DMS153 (cell line): ENCODE results near the gene ARCN1.
"Not testable (repeated sequence)": the region's sequence is repeated elsewhere in the genome, so short reads cannot be mapped to it uniquely, and the experiment has no call there.

Experiments used
- DNase-seq: peaks from one replicate; lab custom pipeline; 2025; lab: John Stamatoyannopoulos, UW

Gene ARCN1

GRCh38 chr11:118544647-118545010, 27.6 kb upstream of the ARCN1 start:
- DNase-seq: no peak

GRCh38 chr11:118545533-118545932, 26.7 kb upstream of the ARCN1 start:
- no peak for DNase-seq

DNA sequence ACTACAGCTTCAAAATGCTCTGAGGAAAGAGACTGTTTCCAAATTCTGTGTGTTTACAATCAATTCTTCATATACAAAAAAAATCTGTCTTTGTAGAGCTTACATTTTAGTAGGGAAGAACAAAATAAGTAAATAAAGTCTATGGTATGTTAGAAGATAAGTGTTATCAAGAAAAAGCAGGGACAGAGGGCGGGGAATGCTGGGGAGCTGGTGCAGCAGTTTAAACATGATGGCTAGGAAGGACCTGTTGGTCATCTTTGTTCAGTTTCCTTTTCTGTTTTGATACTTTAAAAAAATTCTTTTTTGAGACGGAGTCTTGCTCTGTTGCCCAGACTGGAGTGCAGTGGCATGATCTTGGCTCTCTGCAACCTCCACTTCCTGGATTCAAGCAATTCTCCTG, 25.1 kb upstream of the ARCN1 start:
- DNase-seq: no peak

GRCh38 chr11:118552341-118552740, 19.9 kb upstream of the ARCN1 start:
- DNase-seq: no peak

DNA sequence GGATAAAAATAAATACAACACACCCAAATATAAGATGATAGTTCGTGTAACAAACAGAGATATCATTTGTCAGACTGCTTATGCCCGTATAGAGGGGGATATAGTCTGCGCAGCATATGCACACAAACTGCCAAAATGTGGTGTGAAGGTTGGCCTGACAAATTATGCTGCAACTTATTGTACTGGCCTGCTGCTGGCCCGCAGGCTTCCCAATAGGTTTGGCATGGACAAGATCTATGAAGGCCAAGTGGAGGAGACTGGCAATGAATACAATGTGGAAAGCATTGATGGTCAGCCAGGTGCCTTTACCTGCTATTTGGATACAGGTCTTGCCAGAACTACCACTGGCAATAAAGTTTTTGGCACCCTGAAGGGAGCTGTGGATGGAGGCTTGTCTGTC, 11.4 kb upstream of the ARCN1 start:
- DNase-seq: no peak

- DNase-seq: no peak
These were observed 7.2 kb upstream of the ARCN1 start for GRCh38 chr11:118565051-118565450.

- DNase-seq: no peak
These were observed 2.5 kb upstream of the ARCN1 start for GRCh38 chr11:118569670-118570069.

- no peak for DNase-seq
These were observed 1.4 kb upstream of the ARCN1 start for GRCh38 chr11:118570787-118571186.

GRCh38 chr11:118571701-118572060, 528 bp upstream of the ARCN1 start:
- not testable (repeated sequence) for DNase-seq

GRCh38 chr11:118572981-118573550, 857 bp downstream of the ARCN1 start:
- DNase-seq: no peak

DNA sequence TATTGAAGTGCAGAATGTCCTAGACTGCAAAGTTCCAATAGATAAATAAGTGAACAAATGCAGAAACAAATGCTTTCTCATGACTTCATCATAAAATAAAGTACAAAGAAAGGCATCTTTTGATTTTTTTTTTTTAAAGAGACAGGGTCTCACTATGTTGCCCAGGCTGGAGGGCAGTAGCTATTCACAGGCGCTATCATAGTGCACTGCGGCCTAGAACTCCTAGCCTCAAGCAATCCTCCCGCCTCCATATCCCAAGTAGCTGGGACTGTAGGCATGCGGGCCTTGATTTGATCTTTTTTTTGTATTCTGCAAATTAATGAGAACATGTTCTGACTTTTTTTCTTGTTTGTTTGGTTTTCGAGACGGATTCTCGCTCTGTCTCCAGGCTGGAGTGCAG, 2.4 kb downstream of the ARCN1 start:
- no peak for DNase-seq

GRCh38 chr11:118577995-118578394, 5.8 kb downstream of the ARCN1 start:
- not testable (repeated sequence) for DNase-seq

GRCh38 chr11:118581057-118581456, 8.8 kb downstream of the ARCN1 start:
- DNase-seq: no peak

- DNase-seq: no peak
These were observed 15.7 kb downstream of the ARCN1 start for GRCh38 chr11:118587952-118588351.

- no peak for DNase-seq
These were observed 20.6 kb downstream of the ARCN1 start for GRCh38 chr11:118592616-118593367.

DNA sequence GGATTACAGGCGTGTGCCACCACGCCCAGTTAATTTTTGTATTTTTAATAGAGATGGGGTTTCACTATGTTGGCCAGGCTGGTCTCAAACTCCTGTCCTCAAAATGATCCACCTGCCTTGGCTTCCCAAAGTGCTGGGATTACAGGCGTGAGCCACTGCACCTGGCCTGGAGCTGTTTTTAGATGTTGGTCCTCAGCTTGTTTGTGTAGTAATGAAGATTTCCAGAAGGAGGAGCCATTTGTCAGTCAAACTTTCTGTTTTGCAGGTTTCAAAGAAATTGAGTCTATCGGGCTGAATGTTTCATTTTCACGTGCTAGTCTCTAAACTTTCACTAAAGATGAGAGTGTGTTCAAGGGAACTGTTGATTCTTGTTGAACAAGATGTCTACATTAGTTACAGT, 22.8 kb downstream of the ARCN1 start:
- not testable (repeated sequence) for DNase-seq

GRCh38 chr11:118596224-118597146, 24.3 kb downstream of the ARCN1 start:
- DNase-seq: no peak

DNA sequence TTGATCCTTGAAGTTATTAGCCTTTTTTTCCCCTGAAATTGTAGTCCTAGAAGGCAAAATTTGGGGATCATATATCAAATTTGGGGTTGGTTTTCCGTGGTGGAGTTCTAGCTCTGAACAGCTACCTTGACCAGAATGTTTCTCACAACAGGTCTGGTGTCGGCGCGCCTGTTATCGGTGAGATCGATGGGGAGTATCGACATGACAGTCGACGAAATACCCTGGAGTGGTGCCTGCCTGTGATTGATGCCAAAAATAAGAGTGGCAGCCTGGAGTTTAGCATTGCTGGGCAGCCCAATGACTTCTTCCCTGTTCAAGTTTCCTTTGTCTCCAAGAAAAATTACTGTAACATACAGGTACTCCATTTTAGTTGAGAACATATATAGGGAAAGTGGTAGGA, 25.3 kb downstream of the ARCN1 start:
- DNase-seq: no peak

- no peak for DNase-seq
These were observed 30.1 kb downstream of the ARCN1 start for GRCh38 chr11:118602331-118602730.

GRCh38 chr11:118603709-118604108, 31.5 kb downstream of the ARCN1 start:
- DNase-seq: not testable (repeated sequence)

DNA sequence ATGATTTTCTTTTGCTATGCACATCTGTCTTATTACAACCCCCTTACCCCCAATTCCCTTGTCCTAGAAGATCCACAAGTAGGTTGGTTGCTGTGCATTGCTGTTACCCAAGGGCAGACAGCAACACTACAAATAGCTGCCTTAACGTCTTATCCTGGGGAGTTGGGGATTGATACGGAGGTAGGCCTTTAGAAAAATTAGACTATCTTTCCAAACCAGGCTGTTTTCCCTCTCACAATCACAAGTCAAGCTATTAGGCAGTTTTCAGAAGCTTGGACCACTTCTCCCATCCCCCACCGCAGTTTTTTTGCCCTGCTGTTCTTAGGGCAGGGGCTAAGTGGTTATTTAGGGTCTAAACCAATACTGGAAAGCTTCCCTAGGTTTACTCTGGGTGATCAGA, 32.4 kb downstream of the ARCN1 start:
- no peak for DNase-seq

GRCh38 chr11:118605116-118605867, 33.1 kb downstream of the ARCN1 start:
- DNase-seq: no peak
